A549 (cell line): ENCODE results near the gene TYR.
"Not testable (repeated sequence)": the region's sequence is repeated elsewhere in the genome, so short reads cannot be mapped to it uniquely, and the experiment has no call there.

ENCODE experiments used
- JUN ChIP-seq, 2 experiments: fragments of >200 bp; sonication (Bioruptor Twin); formaldehyde crosslinking; IDR thresholded peaks; 2 replicates in 1 of 2; 3 replicates in 1 of 2; pipeline ENCODE4 v1.6.1; 2016 to 2017
- POLR2A ChIP-seq: IDR thresholded peaks from 2 replicates; pipeline ENCODE4 v1.6.1; 2012; ENCODE audit warnings: mild to moderate bottlenecking, low read length
- RFX5 ChIP-seq: fragments of 450-650 bp; IDR thresholded peaks from 2 replicates; pipeline ENCODE4 v1.7.1; 2014; ENCODE audit warnings: antibody characterized with exemption, mild to moderate bottlenecking, moderate library complexity
- TF ChIP-seq, protein P1 (sequence below): fragments of >200 bp; sonication (Bioruptor Twin); formaldehyde crosslinking; IDR thresholded peaks from 3 replicates; pipeline ENCODE4 v1.5.1; 2016
- TF ChIP-seq, protein P2 (sequence below): IDR thresholded peaks from 2 replicates; pipeline ENCODE4 v1.6.1; 2012
- TF ChIP-seq, protein P3 (sequence below): fragments of >200 bp; sonication (Bioruptor Twin); formaldehyde crosslinking; IDR thresholded peaks from 3 replicates; pipeline ENCODE4 v1.6.1; 2016

DNA sequence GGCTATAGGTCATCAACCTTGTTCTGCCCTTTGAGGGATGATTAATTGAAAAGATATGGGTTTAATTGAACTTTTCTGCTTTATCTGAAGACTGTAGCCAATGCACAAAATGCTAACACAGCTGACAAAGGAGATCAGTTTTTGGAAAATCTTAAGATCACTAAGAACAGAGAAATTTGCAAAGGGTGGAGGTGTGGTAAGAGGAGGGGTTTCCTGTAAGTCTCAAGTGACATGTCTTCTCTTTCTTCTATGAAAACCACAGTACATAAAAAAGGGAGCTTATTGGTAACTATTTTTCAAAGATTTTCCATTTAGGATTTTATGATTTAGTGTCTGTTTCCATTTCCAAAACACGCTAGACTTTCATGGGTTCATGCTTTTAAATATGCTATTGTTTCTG lies 108.9 kb downstream of the TYR start:
- TF ChIP-seq, protein P1, sequence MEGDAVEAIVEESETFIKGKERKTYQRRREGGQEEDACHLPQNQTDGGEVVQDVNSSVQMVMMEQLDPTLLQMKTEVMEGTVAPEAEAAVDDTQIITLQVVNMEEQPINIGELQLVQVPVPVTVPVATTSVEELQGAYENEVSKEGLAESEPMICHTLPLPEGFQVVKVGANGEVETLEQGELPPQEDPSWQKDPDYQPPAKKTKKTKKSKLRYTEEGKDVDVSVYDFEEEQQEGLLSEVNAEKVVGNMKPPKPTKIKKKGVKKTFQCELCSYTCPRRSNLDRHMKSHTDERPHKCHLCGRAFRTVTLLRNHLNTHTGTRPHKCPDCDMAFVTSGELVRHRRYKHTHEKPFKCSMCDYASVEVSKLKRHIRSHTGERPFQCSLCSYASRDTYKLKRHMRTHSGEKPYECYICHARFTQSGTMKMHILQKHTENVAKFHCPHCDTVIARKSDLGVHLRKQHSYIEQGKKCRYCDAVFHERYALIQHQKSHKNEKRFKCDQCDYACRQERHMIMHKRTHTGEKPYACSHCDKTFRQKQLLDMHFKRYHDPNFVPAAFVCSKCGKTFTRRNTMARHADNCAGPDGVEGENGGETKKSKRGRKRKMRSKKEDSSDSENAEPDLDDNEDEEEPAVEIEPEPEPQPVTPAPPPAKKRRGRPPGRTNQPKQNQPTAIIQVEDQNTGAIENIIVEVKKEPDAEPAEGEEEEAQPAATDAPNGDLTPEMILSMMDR = not testable (repeated sequence)
- not testable (repeated sequence) for TF ChIP-seq POLR2A; RFX5; JUN (IDR thresholded peaks at IDR 0.05)
- TF ChIP-seq, protein P2, sequence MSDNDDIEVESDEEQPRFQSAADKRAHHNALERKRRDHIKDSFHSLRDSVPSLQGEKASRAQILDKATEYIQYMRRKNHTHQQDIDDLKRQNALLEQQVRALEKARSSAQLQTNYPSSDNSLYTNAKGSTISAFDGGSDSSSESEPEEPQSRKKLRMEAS = not testable (repeated sequence)
- TF ChIP-seq, protein P3, sequence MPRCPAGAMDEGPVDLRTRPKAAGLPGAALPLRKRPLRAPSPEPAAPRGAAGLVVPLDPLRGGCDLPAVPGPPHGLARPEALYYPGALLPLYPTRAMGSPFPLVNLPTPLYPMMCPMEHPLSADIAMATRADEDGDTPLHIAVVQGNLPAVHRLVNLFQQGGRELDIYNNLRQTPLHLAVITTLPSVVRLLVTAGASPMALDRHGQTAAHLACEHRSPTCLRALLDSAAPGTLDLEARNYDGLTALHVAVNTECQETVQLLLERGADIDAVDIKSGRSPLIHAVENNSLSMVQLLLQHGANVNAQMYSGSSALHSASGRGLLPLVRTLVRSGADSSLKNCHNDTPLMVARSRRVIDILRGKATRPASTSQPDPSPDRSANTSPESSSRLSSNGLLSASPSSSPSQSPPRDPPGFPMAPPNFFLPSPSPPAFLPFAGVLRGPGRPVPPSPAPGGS = not testable (repeated sequence)
